Measurements from ENCODE around the gene PCDHGA10.
"Not testable (repeated sequence)": the region's sequence is repeated elsewhere in the genome, so short reads cannot be mapped to it uniquely, and the experiment has no call there.

Gene PCDHGA10

DNA sequence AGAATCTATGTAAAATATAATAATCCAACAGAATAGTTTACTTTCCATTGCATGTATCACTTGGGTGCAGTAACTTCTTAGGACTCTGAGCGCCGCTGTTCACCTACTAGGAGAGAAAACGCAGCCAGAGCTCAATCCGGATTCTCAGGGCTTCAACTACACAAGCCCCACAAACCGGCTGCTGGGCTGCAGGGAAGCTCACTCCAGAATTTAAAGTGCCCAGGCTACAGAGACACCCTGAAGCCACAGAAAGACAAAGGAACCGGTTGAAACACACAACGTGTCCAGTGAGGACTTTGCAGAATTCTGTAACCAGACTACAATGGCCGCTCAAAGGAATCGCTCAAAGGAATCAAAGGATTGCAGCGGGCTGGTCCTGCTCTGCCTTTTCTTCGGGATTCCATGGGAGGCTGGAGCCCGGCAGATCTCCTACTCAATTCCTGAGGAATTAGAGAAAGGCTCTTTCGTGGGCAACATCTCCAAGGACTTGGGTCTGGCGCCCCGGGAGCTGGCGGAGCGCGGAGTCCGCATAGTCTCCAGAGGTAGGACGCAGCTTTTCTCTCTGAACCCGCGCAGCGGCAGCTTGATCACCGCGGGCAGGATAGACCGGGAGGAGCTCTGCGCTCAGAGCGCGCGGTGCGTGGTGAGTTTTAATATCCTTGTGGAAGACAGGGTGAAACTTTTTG is at the start of gene PCDHGA10:
Gene PCDHGA10, plus strand, starts transcription at position 134 of the 686 bp plus-strand sequence. Its CDS starts 189 bp downstream, at position 323.
- peak; percentile 31 to 39 for DNase-seq (ENCODE audit: low read depth in 2 of 2)

DNA sequence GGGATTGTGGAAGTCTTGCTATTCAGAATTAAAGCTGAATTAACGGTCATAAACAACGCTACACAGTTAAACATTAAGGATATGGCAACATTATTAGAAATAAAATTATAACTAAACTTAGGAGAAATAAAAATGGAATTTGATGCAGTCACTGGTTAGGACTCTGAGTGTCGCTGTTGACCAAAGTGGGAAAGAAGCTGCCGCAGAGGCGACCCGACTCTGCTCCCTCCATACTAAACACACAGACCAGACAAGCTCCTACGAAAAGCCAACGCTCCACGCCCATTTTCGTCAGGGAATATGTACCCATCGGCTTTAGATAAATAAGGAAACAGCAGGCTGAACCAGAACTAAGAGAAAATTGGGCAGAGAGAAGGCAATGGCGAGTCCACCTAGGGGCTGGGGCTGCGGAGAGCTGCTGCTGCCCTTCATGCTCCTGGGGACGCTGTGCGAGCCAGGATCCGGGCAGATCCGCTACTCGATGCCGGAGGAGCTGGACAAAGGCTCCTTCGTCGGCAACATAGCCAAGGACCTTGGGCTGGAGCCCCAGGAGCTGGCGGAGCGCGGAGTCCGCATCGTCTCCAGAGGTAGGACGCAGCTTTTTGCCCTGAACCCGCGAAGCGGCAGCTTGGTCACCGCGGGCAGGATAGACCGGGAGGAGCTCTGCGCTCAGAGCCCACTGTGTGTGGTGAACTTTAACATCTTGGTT is 48.7 kb upstream of the PCDHGA10 start, which contains the start of gene PCDHGA5:
Gene PCDHGA5, plus strand, starts transcription at position 211 of the 709 bp plus-strand sequence. Its CDS starts 169 bp downstream, at position 380.
- no peak for DNase-seq (ENCODE audit: low read depth in 2 of 2)

DNA sequence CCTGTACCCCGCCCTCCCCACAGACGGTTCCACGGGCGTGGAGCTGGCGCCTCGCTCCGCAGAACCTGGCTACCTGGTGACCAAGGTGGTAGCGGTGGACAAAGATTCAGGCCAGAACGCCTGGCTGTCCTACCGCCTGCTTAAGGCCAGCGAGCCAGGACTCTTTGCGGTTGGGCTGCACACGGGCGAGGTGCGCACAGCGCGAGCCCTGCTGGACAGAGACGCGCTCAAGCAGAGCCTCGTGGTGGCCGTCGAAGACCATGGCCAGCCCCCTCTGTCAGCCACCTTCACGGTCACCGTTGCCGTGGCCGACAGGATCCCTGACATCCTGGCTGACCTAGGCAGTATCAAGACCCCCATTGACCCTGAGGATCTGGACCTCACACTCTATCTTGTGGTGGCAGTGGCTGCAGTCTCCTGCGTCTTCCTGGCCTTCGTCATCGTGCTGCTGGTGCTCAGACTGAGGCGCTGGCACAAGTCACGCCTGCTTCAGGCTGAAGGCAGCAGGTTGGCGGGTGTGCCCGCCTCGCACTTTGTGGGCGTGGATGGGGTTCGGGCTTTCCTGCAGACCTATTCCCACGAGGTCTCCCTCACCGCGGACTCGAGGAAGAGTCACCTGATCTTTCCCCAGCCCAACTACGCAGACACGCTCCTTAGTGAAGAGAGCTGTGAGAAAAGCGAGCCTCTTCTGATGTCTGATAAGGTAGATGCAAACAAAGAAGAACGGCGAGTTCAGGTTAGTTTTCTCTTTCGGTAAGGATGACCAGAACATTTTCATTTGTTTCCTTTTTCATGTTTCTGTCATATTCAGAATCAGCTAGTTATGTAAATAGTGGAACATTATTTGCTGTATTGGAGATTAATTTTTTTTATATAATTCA is 46.5 kb upstream of the PCDHGA10 start:
- no peak for DNase-seq (ENCODE audit: low read depth in 2 of 2)

DNA sequence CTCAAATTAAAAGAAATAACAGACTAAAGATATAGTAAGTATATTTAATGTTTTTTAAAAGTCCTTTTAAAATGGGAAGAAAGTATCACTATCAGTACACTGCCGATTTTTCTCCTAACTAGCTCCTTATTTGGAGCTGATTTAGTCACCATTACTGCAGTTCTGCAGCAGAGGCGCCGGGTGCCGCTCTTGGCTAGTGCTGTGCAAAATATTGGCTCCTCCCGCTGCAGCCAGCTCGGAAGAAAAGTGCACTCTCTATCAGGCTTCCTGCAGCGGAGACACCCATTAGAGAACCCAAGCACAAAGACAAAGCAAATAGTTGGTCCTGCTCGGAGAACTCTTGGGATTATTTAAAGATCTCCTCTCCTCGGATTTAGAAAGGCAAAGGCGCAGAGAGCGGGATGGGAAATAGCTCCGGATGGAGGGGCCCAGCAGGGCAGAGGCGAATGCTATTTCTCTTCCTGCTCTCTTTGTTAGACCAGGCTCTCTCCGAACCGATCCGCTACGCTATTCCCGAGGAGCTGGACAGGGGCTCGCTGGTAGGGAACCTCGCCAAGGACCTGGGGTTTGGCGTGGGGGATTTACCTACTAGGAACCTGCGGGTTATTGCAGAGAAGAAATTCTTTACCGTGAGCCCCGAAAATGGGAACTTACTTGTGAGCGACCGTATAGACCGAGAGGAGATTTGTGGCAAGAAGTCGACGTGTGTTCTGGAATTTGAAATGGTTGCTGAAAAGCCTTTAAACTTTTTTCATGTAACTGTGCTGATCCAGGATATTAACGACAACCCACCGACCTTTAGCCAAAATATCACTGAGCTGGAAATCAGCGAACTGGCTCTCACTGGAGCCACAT is 42.6 kb upstream of the PCDHGA10 start, which contains the start of gene PCDHGB3:
Gene PCDHGB3, plus strand, starts transcription at position 249 of the 855 bp plus-strand sequence. Its CDS starts 153 bp downstream, at position 402.
- DNase-seq (ENCODE audit: low read depth in 2 of 2) = no peak

DNA sequence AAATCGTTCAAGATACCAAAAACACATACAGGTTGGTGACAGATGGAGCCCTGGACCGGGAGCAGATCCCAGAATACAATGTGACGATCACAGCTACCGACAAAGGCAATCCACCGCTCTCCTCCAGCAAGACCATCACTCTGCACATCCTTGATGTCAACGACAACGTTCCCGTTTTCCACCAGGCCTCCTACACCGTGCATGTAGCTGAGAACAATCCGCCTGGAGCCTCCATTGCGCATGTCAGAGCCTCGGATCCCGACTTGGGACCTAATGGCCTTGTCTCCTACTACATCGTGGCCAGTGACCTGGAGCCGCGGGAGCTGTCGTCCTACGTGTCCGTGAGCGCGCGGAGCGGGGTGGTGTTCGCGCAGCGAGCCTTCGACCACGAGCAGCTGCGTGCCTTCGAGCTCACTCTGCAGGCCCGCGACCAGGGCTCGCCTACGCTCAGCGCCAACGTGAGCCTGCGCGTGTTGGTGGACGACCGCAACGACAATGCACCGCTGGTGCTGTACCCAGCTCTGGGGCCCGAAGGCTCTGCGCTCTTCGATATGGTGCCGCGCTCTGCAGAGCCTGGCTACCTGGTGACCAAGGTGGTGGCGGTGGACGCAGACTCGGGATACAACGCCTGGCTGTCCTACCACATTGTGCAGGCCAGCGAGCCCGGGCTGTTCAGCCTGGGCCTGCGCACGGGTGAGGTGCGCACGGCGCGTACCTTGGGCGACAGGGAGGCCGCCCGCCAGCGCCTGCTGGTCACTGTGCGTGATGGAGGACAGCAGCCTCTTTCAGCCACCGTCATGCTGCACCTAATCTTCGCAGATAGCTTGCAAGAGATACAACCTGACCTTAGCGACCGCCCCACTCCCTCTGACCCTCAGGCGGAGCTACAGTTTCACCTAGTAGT is 41.0 kb upstream of the PCDHGA10 start:
- DNase-seq (ENCODE audit: low read depth in 2 of 2) = no peak

DNA sequence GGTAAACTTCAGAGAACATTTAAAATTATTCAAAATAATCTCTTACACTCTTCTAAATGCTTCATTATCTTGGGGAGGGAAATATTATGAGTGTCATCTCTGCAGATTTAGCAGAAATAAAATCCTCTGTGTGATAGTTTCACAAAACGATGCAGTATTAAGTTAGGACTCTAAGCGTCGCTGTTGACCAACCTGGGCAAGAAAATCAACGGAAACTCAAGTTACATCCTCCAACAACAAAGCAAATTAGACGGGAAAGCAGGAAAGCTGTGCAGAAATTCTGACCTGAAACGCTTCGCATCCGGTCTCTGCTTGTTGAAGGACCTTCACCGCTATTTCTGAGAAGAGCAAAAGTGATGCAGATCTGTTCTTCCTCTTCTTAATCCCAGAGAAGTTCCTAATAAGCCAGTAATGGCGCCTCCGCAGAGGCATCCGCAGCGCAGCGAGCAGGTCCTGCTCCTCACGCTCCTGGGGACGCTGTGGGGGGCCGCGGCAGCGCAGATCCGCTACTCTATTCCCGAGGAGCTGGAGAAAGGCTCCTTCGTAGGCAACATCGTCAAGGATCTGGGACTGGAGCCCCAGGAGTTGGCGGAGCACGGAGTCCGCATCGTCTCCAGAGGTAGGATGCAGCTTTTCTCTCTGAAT is 39.0 kb upstream of the PCDHGA10 start, which contains the start of gene PCDHGA6:
Gene PCDHGA6, plus strand, starts transcription at position 219 of the 645 bp plus-strand sequence. Its CDS starts 193 bp downstream, at position 412.
- no peak for DNase-seq (ENCODE audit: low read depth in 2 of 2)

DNA sequence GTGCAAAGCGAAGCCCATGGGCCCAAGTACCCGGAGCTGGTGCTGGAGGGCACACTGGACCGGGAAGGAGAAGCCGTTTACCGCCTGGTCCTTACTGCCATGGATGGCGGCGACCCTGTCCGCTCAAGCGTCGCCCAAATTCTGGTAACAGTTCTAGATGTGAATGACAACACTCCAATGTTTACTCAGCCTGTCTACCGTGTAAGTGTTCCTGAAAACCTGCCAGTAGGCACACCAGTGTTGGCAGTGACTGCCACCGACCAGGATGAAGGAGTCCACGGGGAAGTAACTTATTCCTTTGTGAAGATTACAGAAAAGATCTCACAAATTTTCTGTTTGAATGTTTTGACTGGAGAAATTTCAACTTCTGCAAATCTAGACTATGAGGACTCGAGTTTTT is 38.2 kb upstream of the PCDHGA10 start:
- DNase-seq (ENCODE audit: low read depth in 2 of 2) = no peak

DNA sequence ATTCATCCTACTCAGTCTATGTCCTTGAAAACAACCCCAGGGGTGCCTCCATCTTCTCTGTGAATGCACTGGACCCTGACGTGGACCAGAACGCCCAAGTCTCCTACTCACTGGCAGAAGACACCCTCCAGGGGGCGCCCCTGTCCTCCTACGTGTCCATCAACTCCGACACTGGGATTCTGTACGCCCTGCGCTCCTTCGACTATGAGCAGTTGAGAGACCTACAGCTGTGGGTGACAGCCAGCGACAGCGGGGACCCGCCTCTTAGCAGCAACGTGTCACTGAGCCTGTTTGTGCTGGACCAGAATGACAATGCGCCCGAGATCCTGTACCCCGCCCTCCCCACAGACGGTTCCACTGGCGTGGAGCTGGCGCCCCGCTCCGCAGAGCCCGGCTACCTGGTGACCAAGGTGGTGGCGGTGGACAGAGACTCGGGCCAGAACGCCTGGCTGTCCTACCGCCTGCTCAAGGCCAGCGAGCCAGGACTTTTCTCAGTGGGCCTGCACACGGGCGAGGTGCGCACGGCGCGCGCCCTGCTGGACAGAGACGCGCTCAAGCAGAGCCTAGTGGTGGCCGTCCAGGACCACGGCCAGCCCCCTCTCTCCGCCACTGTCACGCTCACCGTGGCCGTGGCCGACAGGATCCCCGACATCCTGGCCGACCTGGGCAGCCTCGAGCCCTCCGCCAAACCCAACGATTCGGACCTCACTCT is 37.2 kb upstream of the PCDHGA10 start:
- not testable (repeated sequence) for DNase-seq (ENCODE audit: low read depth in 2 of 2)

DNA sequence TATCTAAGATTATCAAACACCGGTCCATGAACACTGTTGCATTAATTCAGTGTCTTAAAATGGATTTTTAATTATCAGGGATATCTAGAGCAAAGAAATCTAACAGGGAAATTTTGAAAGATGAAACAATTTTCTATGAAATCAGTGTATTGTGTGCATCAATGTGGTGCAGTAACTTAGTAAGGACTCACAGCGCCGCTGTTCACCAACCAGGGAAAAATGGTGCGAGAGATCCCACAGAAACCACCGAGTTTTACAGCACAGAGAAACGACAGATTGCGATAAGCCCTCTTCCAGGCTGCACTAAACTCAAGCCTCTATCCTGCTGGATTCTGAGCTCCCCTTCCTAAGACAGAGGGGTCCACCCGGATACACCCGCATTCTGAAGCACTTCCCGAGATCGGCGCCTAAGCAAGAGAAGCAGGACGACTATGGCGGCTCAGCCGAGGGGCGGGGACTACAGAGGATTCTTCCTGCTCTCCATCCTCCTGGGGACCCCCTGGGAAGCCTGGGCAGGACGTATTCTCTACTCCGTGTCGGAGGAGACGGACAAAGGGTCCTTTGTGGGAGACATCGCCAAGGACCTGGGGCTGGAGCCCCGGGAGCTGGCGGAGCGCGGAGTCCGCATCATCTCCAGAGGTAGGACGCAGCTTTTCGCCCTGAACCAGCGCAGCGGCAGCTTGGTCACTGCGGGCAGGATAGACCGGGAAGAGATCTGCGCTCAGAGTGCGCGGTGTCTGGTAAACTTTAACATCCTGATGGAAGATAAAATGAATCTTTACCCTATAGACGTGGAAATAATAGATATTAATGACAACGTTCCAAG is 30.1 kb upstream of the PCDHGA10 start, which contains the start of gene PCDHGA7:
Gene PCDHGA7, plus strand, starts transcription at position 274 of the 826 bp plus-strand sequence. Its CDS starts 158 bp downstream, at position 432.
- no peak for DNase-seq (ENCODE audit: low read depth in 2 of 2)

DNA sequence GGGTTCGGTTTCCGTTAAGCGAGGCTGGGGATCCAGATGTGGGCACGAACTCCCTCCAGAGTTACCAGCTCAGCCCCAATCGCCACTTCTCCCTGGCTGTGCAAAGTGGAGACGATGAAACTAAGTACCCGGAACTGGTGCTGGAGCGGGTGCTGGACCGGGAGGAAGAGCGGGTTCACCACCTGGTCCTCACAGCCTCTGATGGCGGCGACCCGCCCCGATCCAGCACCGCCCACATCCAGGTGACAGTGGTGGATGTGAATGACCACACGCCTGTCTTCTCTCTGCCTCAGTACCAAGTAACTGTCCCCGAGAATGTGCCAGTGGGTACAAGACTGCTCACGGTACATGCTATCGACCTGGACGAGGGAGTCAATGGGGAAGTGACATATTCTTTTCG is 29.4 kb upstream of the PCDHGA10 start:
- DNase-seq (ENCODE audit: low read depth in 2 of 2) = no peak

DNA sequence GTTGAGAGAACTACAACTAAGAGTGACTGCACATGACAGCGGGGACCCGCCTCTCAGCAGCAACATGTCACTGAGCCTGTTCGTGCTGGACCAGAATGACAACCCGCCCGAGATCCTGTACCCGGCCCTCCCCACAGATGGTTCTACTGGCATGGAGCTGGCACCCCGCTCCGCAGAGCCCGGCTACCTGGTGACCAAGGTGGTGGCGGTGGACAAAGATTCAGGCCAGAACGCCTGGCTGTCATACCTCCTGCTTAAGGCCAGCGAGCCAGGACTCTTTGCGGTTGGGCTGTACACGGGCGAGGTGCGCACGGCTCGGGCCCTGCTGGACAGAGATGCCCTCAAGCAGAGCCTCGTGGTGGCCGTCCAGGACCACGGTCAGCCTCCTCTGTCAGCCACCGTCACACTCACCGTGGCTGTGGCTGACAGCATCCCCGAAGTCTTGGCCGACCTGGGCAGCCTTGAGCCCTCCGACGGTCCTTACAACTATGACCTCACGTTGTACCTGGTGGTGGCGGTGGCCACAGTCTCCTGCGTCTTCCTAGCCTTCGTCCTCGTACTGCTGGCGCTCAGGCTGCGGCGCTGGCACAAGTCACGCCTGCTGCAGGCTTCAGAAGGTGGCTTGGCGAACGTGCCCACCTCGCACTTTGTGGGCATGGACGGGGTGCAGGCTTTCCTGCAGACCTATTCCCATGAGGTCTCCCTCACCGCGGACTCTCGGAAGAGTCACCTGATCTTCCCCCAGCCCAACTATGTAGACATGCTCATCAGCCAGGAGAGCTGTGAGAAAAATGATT is 28.1 kb upstream of the PCDHGA10 start:
- no peak for DNase-seq (ENCODE audit: low read depth in 2 of 2)

DNA sequence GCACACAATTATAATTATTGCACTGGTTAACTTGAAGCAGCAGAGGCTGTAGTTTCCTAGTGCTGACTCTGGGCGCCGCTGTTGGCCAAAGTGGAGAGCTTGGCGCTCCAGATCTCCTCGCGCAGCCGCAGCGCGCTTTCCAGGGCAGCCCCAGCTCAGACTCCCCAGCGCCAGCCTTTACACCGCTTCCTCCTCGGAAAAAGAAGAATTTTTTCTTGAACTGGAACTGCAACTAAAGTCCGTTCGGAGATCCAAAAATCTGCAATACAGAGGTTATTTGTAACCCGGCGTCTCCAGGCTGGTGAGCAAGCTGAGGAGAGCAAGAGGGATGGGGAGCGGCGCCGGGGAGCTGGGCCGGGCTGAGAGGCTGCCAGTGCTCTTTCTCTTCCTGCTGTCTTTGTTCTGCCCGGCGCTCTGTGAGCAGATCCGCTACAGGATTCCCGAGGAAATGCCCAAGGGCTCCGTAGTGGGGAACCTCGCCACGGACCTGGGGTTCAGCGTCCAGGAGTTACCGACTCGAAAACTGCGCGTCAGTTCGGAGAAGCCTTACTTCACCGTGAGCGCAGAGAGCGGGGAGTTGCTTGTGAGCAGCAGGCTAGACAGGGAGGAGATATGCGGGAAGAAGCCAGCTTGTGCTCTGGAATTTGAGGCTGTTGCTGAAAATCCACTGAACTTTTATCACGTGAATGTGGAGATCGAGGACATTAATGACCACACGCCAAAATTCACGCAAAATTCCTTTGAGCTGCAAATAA is 25.1 kb upstream of the PCDHGA10 start, which contains the start of gene PCDHGB4:
Gene PCDHGB4, plus strand, starts transcription at position 142 of the 755 bp plus-strand sequence. Its CDS starts 187 bp downstream, at position 329.
- not testable (repeated sequence) for DNase-seq (ENCODE audit: low read depth in 2 of 2)

DNA sequence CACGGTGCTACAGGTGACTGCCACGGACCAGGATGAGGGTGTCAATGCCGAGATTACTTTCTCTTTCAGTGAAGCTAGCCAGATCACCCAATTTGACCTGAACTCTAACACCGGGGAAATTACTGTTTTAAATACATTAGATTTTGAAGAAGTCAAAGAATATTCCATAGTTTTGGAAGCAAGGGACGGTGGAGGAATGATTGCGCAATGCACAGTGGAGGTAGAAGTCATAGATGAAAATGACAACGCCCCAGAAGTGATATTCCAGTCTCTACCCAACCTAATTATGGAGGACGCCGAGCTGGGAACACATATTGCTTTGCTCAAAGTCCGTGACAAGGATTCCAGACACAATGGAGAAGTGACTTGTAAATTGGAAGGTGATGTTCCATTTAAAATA is 24.1 kb upstream of the PCDHGA10 start:
- no peak for DNase-seq (ENCODE audit: low read depth in 2 of 2)

DNA sequence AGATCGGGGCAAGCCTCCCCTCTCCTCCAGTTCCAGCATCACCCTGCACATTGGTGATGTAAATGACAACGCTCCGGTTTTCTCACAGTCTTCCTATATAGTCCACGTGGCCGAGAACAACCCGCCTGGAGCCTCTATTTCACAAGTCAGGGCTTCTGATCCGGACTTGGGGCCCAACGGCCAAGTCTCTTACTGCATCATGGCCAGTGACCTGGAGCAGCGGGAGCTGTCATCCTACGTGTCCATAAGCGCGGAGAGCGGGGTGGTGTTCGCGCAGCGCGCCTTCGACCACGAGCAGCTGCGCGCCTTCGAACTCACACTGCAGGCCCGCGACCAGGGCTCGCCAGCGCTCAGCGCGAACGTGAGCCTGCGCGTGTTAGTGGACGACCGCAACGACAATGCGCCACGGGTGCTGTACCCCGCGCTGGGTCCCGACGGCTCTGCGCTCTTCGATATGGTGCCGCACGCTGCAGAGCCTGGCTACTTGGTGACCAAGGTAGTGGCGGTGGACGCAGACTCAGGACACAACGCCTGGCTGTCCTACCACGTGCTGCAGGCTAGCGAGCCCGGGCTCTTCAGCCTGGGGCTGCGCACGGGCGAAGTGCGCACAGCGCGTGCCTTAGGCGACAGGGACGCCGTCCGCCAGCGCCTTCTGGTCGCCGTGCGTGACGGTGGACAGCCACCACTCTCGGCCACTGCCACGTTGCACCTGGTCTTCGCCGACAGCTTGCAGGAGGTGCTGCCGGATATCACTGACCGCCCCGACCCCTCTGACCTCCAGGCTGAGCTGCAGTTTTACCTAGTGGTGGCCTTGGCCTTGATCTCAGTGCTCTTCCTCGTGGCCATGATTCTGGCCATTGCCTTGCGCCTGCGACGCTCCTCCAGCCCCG is 23.4 kb upstream of the PCDHGA10 start:
- DNase-seq (ENCODE audit: low read depth in 2 of 2) = no peak
